Stomach (tissue), 4 donors: ENCODE data around the gene USP32.

ENCODE experiments used
- CTCF ChIP-seq, 7 experiments: fragments of 450-650 bp in 4 of 7; fragments of 200-600 bp in 3 of 7; sonication (generic) in 3 of 7; IDR thresholded peaks; one replicate each; pipeline ENCODE4 v1.5.1; 2016 to 2019; ENCODE audit warnings: antibody characterized with exemption in 7 of 7, control low read depth in 2 of 7, mild to moderate bottlenecking in 1 of 7
- POLR2A ChIP-seq, 4 donors: fragments of 450-650 bp; IDR thresholded peaks; one replicate each; pipeline ENCODE4 v1.6.1; 2016; ENCODE audit warnings: antibody characterized with exemption in 4 of 4, control low read depth in 2 of 4, mild to moderate bottlenecking in 1 of 4, moderate library complexity in 1 of 4
- POLR2AphosphoS5 ChIP-seq, 3 donors: sonication (generic); formaldehyde crosslinking; IDR thresholded peaks; one replicate each; pipeline ENCODE4 v1.6.1; 2016; ENCODE audit warnings: antibody characterized with exemption in 3 of 3

DNA sequence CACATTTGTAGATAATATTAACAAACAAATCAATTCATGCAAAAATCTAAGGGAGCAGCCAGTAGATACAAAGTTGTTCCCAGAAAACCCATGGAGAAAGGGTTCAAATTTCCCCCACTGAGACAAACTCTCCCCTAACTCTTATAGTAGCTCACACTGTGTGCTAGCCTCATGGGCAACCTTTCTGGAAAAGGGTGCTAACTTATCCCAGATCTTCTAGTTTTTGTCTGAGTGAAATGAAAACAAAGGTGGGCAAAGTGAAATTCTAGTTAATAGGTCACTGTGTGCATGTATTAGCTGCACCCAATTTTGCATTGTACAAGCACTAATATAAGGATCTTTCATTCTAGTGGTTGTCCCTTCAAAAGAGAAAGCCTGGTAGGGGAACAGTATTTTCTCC is 9.9 kb upstream of the USP32 start:
- TF ChIP-seq CTCF (IDR thresholded peaks at IDR 0.05) = no peak
- TF ChIP-seq POLR2A (IDR thresholded peaks at IDR 0.05) = no peak
- TF ChIP-seq POLR2AphosphoS5 (IDR thresholded peaks at IDR 0.05) = no peak
